BLaER1 treated with 17β-estradiol and CSF1 and Interleukin-3, amounts not matched to agents 10 nM and 100 nM (cell line): Measurements from ENCODE around the gene PROC.
"Not testable (repeated sequence)": the region's sequence is repeated elsewhere in the genome, so short reads cannot be mapped to it uniquely, and the experiment has no call there.

Source experiments
- H3K27ac ChIP-seq, 11 experiments: shearing (Covaris generic); formaldehyde crosslinking; 2 replicates each; pipeline ENCODE4 v1.8.1; 2022
- H3K27me3 ChIP-seq, 11 experiments: shearing (Covaris generic); formaldehyde crosslinking; 2 replicates each; pipeline ENCODE4 v1.8.1; 2022
- H3K36me3 ChIP-seq, 11 experiments: shearing (Covaris generic); formaldehyde crosslinking; 2 replicates each; pipeline ENCODE4 v1.8.1; 2022
- H3K4me1 ChIP-seq, 10 experiments: shearing (Covaris generic); formaldehyde crosslinking; 2 replicates each; pipeline ENCODE4 v1.8.1; 2022
- H3K4me2 ChIP-seq, 11 experiments: shearing (Covaris generic); formaldehyde crosslinking; 2 replicates each; pipeline ENCODE4 v1.8.1; 2022
- H3K4me3 ChIP-seq, 10 experiments: shearing (Covaris generic); formaldehyde crosslinking; 2 replicates each; pipeline ENCODE4 v1.8.1; 2022
- H3K9ac ChIP-seq, 11 experiments: shearing (Covaris generic); formaldehyde crosslinking; 2 replicates each; pipeline ENCODE4 v1.8.1; 2022
- H3K9me3 ChIP-seq, 11 experiments: shearing (Covaris generic); formaldehyde crosslinking; replicated peaks in 1 of 11; 2 replicates each; pipeline ENCODE4 v1.8.1; 2022
- H4K20me1 ChIP-seq, 11 experiments: shearing (Covaris generic); formaldehyde crosslinking; 2 replicates each; pipeline ENCODE4 v1.8.1; 2022
- Cebpa-rat ChIP-seq, 11 experiments: shearing (Covaris generic); IDR thresholded peaks; 2 replicates each; pipeline ENCODE4 v1.8.1; 2022

The PROC gene

DNA sequence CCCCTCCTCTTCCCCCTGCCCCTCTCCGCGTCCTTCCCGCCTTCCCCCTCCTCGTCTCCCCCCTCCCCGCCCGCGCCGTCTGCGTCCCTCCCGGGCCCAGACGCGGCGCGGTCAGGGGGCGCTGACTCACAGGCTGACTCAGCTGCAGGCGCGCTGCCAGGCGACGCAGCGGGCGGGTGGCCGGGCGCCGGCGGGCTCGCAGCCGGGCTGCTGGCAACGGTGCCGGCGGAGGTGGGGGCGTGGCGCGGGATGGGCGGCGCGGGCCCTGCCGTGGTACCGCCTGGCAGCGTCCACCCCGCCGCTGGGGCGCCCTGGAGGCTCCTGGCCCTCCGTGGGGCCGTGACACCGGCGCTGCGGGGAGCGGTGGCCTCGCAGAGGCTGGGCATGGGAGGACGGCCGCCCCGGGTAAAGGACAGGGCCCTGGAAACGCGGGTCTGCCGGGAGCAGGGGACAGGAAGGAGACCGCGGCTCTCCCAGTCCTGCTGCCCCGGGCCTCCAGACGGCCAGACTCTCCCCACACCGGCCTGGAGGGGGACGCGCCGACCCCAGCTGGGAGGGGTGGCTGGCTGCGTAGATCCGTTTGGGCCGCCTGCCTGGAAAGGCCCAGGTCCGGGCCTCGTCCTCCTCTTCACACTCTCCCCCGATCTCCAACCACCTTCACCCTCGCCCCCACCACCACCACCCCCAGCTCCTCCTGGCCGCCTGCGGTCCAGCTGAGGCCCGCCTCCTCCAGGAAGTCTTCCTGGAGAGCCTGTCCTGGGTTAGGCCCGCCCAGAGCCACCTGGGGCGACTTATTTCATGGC lies 10.0 kb upstream of the PROC start:
- Histone ChIP-seq H3K9ac (peak overlapping the region; percentile 75 to 83 (median 81)), H3K9me3 (peaks cover 0 to 24% (median 7%) of the 10 kb centered on the region in 11 experiments; a peak in 14 of 22 replicates), H4K20me1 (no peaks in the 10 kb centered on the region), H3K36me3 (no peaks in the 10 kb centered on the region), H3K4me1 (peaks cover 28 to 89% (median 64%) of the 10 kb centered on the region in 10 experiments), H3K27me3 (no peaks in the 10 kb centered on the region), H3K4me3 (peak overlapping the region; percentile 37 to 64 (median 53)), H3K4me2 (peak overlapping the region; percentile 77 to 95 (median 89)), H3K27ac (peak overlapping the region; percentile 61 to 92 (median 86))
- no peak for TF ChIP-seq Cebpa-rat (IDR thresholded peaks at IDR 0.05)

GRCh38 chr2:127408807-127409099 lies 9.5 kb upstream of the PROC start:
- Histone ChIP-seq H3K9me3 (peaks cover 0 to 25% (median 8%) of the 10 kb centered on the region in 11 experiments; a peak in 14 of 22 replicates), H3K4me2 (peak overlapping the region; percentile 77 to 95 (median 89)), H3K36me3 (no peaks in the 10 kb centered on the region), H3K4me1 (peaks cover 33 to 89% (median 69%) of the 10 kb centered on the region in 10 experiments), H3K27me3 (no peaks in the 10 kb centered on the region), H3K4me3 (peak overlapping the region in 3 of 10 experiments; percentile 54 to 64 (median 54); a peak in 6 of 20 replicates), H4K20me1 (no peaks in the 10 kb centered on the region), H3K27ac (peak overlapping the region; percentile 61 to 92 (median 86); a peak in 21 of 22 replicates), H3K9ac (peak overlapping the region; percentile 75 to 83 (median 81); a peak in 16 of 22 replicates)
- TF ChIP-seq Cebpa-rat (IDR thresholded peaks at IDR 0.05): no peak

DNA sequence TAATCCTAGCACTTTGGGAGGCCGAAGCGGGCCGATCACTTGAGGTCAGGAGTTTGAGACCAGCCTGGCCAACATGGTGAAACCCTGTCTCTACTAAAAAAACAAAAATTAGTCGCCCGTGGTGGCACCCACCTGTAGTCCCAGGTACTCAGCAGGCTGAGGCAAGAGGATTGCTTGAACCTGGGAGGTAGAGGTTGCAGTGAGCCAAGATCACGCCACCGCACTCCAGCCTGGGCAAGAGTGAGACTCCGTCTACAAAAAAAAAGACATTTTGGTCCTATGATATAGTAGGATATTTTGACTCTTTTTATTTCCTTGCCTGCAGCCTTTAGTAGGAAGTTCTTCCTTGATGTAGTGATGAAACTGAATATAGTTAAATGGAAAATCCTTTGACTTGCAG lies 8.5 kb upstream of the PROC start:
- H4K20me1 ChIP-seq, H3K27me3 ChIP-seq, H3K4me3 ChIP-seq, H3K27ac ChIP-seq, H3K9ac ChIP-seq, H3K36me3 ChIP-seq: not testable (repeated sequence)
- Histone ChIP-seq H3K9me3 (peaks cover 0 to 25% (median 8%) of the 10 kb centered on the region in 11 experiments; a peak in 14 of 22 replicates), H3K4me2 (peak overlapping the region in 2 of 11 experiments; percentile 53 to 77; a peak in 1 of 22 replicates), H3K4me1 (peaks cover 32 to 89% (median 72%) of the 10 kb centered on the region in 10 experiments)

DNA sequence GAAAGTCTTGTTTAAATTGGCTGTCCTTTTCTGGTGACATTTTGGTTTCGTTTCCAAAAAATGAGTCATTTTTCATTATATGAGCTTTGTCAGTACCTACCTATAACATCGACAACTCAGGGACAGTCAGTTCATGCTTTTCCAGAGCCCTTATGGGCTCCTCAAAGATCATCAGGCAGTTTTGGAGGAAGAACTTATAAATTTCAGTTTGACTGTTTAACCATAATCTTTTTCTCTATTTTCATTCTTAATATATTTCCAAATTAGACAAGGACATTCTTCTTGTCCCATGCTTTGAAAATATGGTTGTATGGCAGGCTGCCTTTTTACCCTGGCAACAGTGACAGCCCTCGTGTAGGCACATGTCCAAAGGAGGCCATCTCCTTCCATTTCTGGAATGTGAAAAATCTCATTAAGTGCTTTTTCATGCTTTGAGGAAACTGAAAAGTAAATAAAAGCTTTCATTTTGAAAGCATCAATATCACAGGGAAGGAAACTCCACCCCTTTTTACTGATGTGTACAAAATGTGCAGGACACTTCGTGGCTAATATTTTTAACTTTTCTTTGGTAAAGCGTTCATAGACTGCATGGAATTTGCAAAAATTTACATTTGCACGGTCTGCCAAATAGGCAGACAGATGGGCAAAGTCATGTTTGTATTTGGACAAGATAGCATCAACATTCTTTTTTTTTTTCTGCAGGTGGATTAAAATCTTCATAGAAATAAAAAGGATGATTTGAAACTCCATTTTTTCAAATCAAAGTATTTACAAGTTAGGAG lies 7.2 kb upstream of the PROC start:
- H3K9ac ChIP-seq: no peak overlapping the region; a peak in 1 of 22 replicates
- H3K4me2 ChIP-seq: peak overlapping the region in 10 of 11 experiments; percentile 32 to 77 (median 54); a peak in 19 of 22 replicates

DNA sequence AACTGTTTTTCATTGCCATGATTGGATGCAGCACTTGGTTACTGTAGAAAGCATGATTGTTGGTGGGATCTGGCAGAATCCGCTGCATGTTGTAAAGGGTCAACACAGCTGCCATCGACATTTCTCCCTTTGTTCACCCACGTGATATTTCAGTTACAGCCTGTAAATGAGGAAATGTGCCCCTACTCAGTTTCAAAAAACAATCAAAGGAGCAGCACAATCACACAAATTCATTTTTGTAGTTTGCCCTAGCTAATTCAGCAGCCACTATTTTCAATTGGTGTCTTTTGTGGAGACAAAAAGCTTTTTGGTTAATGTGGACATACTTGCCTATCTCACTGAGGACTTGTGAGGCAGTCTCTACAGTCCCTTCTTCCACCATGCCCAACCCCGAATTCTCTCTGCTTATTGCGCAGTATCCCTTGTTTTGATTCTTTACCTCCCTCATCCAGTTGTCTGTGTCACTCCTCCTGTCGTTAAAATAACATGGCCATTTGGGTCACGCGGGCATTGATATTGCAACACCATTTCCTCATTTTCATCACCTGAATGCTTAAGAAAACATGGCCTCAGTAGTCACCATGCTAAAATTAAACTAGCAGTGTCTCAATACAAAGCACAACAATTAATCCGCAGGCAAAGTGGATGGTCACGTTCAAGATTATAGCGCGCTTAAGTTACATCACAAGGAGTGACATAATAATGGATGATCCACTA lies 6.4 kb upstream of the PROC start:
- peaks cover 8 to 22% (median 13%) of the 10 kb centered on the region in 11 experiments; a peak in 19 of 22 replicates for H3K27me3 ChIP-seq
- H3K4me3 ChIP-seq: no peak overlapping the region; a peak in 1 of 20 replicates
- peak in 9 of 11 experiments; percentile 33 to 82 (median 61); a peak in 12 of 22 replicates for TF ChIP-seq Cebpa-rat (IDR thresholded peaks at IDR 0.05)
- H3K4me2 ChIP-seq: peak overlapping the region in 10 of 11 experiments; percentile 32 to 77 (median 54); a peak in 19 of 22 replicates
- H3K9ac ChIP-seq: peak overlapping the region in 1 of 11 experiments; percentile 31; a peak in 3 of 22 replicates
- H4K20me1 ChIP-seq: no peaks in the 10 kb centered on the region
- H3K4me1 ChIP-seq: peaks cover 42 to 90% (median 79%) of the 10 kb centered on the region in 10 experiments
- no peaks in the 10 kb centered on the region for H3K36me3 ChIP-seq
- peak overlapping the region in 9 of 11 experiments; percentile 27 to 76 (median 55); a peak in 15 of 22 replicates for H3K27ac ChIP-seq
- H3K9me3 ChIP-seq: peaks cover 0 to 25% (median 8%) of the 10 kb centered on the region in 11 experiments; a peak in 14 of 22 replicates

More for the DNA sequence above, 7.2 kb upstream of the PROC start:
- Histone ChIP-seq H3K36me3 (no peaks in the 10 kb centered on the region), H4K20me1 (no peaks in the 10 kb centered on the region), H3K4me1 (peaks cover 34 to 89% (median 73%) of the 10 kb centered on the region in 10 experiments), H3K4me3 (no peak overlapping the region), H3K27me3 (peaks cover 6 to 15% (median 8%) of the 10 kb centered on the region in 11 experiments; a peak in 19 of 22 replicates), H3K27ac (peak overlapping the region in 8 of 11 experiments; percentile 27 to 76 (median 60); a peak in 14 of 22 replicates), H3K9me3 (peaks cover 0 to 25% (median 8%) of the 10 kb centered on the region in 11 experiments; a peak in 14 of 22 replicates)
- TF ChIP-seq Cebpa-rat (IDR thresholded peaks at IDR 0.05): no peak

GRCh38 chr2:127413200-127413599 lies 5.0 kb upstream of the PROC start:
- Histone ChIP-seq H3K4me2 (peak overlapping the region in 10 of 11 experiments; percentile 27 to 99 (median 98); a peak in 18 of 22 replicates), H3K27me3 (peaks cover 8 to 33% (median 14%) of the 10 kb centered on the region in 11 experiments; a peak in 19 of 22 replicates), H3K4me1 (peaks cover 40 to 91% (median 80%) of the 10 kb centered on the region in 10 experiments), H4K20me1 (no peaks in the 10 kb centered on the region), H3K4me3 (no peak overlapping the region), H3K36me3 (no peaks in the 10 kb centered on the region), H3K9me3 (peaks cover 0 to 25% (median 8%) of the 10 kb centered on the region in 11 experiments; a peak in 14 of 22 replicates), H3K9ac (peak overlapping the region in 5 of 11 experiments; percentile 9 to 61 (median 48); a peak in 8 of 22 replicates), H3K27ac (peak overlapping the region in 9 of 11 experiments; percentile 22 to 82 (median 63); a peak in 17 of 22 replicates)
- no peak for TF ChIP-seq Cebpa-rat (IDR thresholded peaks at IDR 0.05)

- H3K4me2 ChIP-seq: peak overlapping the region; percentile 27 to 99 (median 97)
- no peaks in the 10 kb centered on the region for H4K20me1 ChIP-seq
- H3K4me3 ChIP-seq: peak overlapping the region in 1 of 10 experiments; percentile 16; a peak in 1 of 20 replicates
- no peak for TF ChIP-seq Cebpa-rat (IDR thresholded peaks at IDR 0.05)
- H3K27me3 ChIP-seq: peaks cover 8 to 33% (median 14%) of the 10 kb centered on the region in 11 experiments; a peak in 19 of 22 replicates
- H3K27ac ChIP-seq: peak overlapping the region in 9 of 11 experiments; percentile 22 to 82 (median 63); a peak in 18 of 22 replicates
- no peaks in the 10 kb centered on the region for H3K36me3 ChIP-seq
- H3K9ac ChIP-seq: peak overlapping the region in 5 of 11 experiments; percentile 7 to 61 (median 48); a peak in 8 of 22 replicates
- H3K9me3 ChIP-seq: peaks cover 0 to 17% (median 8%) of the 10 kb centered on the region in 11 experiments; a peak in 14 of 22 replicates
- H3K4me1 ChIP-seq: peaks cover 40 to 91% (median 74%) of the 10 kb centered on the region in 10 experiments
These were observed 4.2 kb upstream of the PROC start for GRCh38 chr2:127413782-127414637.
